Fibroblast of the aortic adventitia (primary cell): ENCODE results near the gene COL8A1. TPM values are rescaled to one million over a fixed set of nuclear protein-coding genes. Genes with fewer than 3 reads are reported as not detected.

Experiments used
- DNase-seq: peaks from one replicate; pipeline ENCODE4 v3.0.0-alpha.2; 2010; ENCODE audit warnings: low read depth
- H3K4me3 ChIP-seq: 2 replicates; pipeline ENCODE4 v1.5.1; 2011; ENCODE audit warnings: low read depth, mild to moderate bottlenecking, control low read depth, low read length, moderate library complexity
- CTCF ChIP-seq: IDR thresholded peaks from 2 replicates; pipeline ENCODE4 v1.5.1; 2011; ENCODE audit warnings: mild to moderate bottlenecking, low read length, control low read depth, inconsistent platforms; ENCODE audit not compliant: insufficient read depth
- total RNA-seq: library from RNA; depleted of rRNA; stranded (reverse); fragments of >200 nt; gene quantifications from 2 replicates; pipeline ENCODE4 v1.2.3, GENCODE V29; 2012; ENCODE audit warnings: low replicate concordance

COL8A1 gene
- total RNA-seq, 1 donor: 25.1 TPM

GRCh38 chr3:99823723-99824711 lies 185.6 kb downstream of the COL8A1 start:
- no peak for TF ChIP-seq CTCF
- no peak for DNase-seq
- no peak overlapping the region for H3K4me3 ChIP-seq

GRCh38 chr3:99825004-99825640 lies 186.7 kb downstream of the COL8A1 start:
- H3K4me3 ChIP-seq: no peak overlapping the region
- no peak for TF ChIP-seq CTCF
- DNase-seq: peak; percentile 25

- no peak for TF ChIP-seq CTCF
- no peak overlapping the region for H3K4me3 ChIP-seq
- no peak for DNase-seq
These were observed 191.4 kb downstream of the COL8A1 start for GRCh38 chr3:99829844-99830243.

DNA sequence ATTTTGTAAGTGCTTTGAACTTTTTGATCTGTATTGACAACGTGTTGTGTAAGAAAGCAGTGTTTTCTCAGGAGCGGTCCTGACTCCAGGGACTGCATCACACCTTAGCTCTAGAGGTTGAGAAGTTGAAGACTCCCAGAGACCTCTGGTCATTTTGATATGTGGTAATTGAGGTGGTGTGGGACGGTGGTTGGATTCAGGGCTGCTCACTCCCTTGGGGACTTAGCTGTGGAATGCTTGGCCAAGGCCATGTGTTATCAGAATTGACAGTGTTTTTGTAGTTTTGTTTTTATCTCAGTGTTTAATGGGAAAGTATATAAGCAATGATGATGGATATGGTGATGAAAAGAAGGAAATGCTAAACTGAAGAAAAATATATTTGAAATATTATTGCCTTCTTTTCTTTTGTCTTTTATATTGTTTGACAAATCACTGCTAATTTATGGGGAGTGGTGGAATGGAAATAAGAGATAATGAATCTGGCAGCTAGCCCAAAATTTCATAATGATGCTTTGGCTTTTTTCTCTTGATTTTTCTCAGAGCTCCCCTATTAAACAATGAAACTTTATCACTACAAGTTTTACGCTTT lies 195.3 kb downstream of the COL8A1 start:
- no peak for TF ChIP-seq CTCF
- peak; percentile 15 for DNase-seq
- H3K4me3 ChIP-seq: no peak overlapping the region

DNA sequence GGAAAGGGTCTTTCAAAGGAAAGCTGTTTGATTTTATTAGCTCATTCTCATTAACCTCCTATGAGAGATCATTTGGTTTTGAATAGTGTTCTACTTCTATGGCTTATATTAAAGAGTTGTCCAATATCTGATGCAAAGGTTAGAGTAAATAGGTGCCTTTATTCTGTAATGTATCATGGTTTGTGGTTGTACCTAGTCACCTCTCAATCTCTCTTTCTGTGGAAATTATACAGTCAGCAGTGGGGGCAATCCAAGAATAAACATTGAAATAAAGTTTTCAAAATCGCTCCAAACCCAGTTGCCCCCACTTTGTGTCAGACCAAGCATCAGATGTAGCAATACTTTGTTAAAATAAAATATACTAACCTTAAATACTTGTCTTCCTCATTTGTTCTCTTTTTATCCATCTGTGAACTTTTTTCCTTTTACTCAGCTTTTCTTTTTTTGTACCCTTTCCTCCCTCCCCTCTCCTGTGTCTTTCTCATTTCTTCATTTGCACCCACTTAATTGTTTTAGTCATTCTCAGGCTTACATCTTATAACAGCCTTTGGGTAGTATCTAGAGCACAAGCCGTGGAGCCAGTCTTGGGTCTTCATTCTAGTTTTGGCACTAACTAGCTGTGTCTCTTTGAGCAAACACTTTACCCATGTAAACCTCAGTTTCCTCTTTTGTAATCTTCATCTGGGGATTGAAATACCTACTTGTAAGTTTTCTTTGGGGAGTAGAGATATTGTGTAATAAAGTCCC lies 196.0 kb downstream of the COL8A1 start:
- DNase-seq: no peak

More for the DNA sequence above, 196.0 kb downstream of the COL8A1 start:
- no peak overlapping the region for H3K4me3 ChIP-seq
- TF ChIP-seq CTCF: no peak
